Colon (tissue), 2 donors: ENCODE measurements around the gene CD34.
"Not testable (repeated sequence)": the region's sequence is repeated elsewhere in the genome, so short reads cannot be mapped to it uniquely, and the experiment has no call there.

Source experiments
- FAIRE-seq: peaks from 2 replicates; lab custom pipeline; 2012; peaks lifted over from hg19 to GRCh38; lab: Jason Lieb, UNC
- donor health status: control.
- donor health status: control.

The CD34 gene

GRCh38 chr1:207898836-207899235, 12.1 kb downstream of the CD34 start:
- FAIRE-seq: no peak

GRCh38 chr1:207898260-207898659, 12.7 kb downstream of the CD34 start:
- FAIRE-seq: no peak

- no peak for FAIRE-seq
These were observed 13.7 kb downstream of the CD34 start for GRCh38 chr1:207897188-207897587.

GRCh38 chr1:207896547-207896946, 14.4 kb downstream of the CD34 start:
- FAIRE-seq: no peak

- no peak for FAIRE-seq
These were observed 16.2 kb downstream of the CD34 start for GRCh38 chr1:207894704-207895103.

GRCh38 chr1:207893737-207894582, 17.0 kb downstream of the CD34 start:
- no peak for FAIRE-seq

- FAIRE-seq: no peak
These were observed 18.2 kb downstream of the CD34 start for GRCh38 chr1:207892764-207893163.

GRCh38 chr1:207891148-207891547, 19.8 kb downstream of the CD34 start:
- FAIRE-seq: no peak

- no peak for FAIRE-seq
These were observed 20.7 kb downstream of the CD34 start for GRCh38 chr1:207890136-207890738.

GRCh38 chr1:207888652-207889051, 22.3 kb downstream of the CD34 start:
- no peak for FAIRE-seq

GRCh38 chr1:207887542-207888201, 23.3 kb downstream of the CD34 start:
- FAIRE-seq: no peak

GRCh38 chr1:207886227-207886626, 24.7 kb downstream of the CD34 start:
- no peak for FAIRE-seq

- FAIRE-seq: no peak
These were observed 25.5 kb downstream of the CD34 start for GRCh38 chr1:207885129-207886032.

GRCh38 chr1:207884266-207885029, 26.5 kb downstream of the CD34 start:
- FAIRE-seq: no peak

- no peak for FAIRE-seq
These were observed 27.2 kb downstream of the CD34 start for GRCh38 chr1:207883660-207884250.

GRCh38 chr1:207883104-207883651, 27.7 kb downstream of the CD34 start:
- FAIRE-seq: no peak

GRCh38 chr1:207882692-207883091, 28.2 kb downstream of the CD34 start:
- FAIRE-seq: no peak

GRCh38 chr1:207878939-207879338, 32.0 kb downstream of the CD34 start:
- FAIRE-seq: no peak

- not testable (repeated sequence) for FAIRE-seq
These were observed 33.0 kb downstream of the CD34 start for GRCh38 chr1:207877914-207878313.

- no peak for FAIRE-seq
These were observed 34.8 kb downstream of the CD34 start for GRCh38 chr1:207876131-207876530.

GRCh38 chr1:207875532-207875931, 35.4 kb downstream of the CD34 start:
- FAIRE-seq: no peak
